GM12878 (cell line): Measurements from ENCODE around the gene CATSPERD. TPM values are rescaled to one million over a fixed set of nuclear protein-coding genes. Genes with fewer than 3 reads are reported as not detected.
A peak's percentile ranks its signal among the peaks of the same experiment; 100 is the strongest.

Source experiments
- ATAC-seq: fragments of 200-7000 bp; cut with Tn5 transposase; 3 replicates; pipeline ENCODE4 v1.9.1; 2020; ENCODE audit warnings: mild to moderate bottlenecking, moderate library complexity
- BruUV-seq: library from RNA; stranded (reverse); fragments of 400-500 nt; replicated peaks from 2 replicates; lab custom pipeline; 2021; lab: Mats Ljungman, UMichigan
- CTCF ChIA-PET: fragments of 300-600 bp; sonication (Branson Sonifier 250); formaldehyde crosslinking; extraction: SDS; loops from one replicate; lab custom pipeline; 2021; ENCODE audit warnings: inconsistent platforms; lab: Yijun Ruan, JAX
- POLR2A ChIA-PET: fragments of 350-600 bp; formaldehyde crosslinking; extraction: SDS; loops from one replicate; lab custom pipeline; 2021; ENCODE audit warnings: inconsistent platforms; lab: Charles Lee
- RAD21 ChIA-PET: fragments of 300-600 bp; sonication (Branson Sonifier 250); formaldehyde crosslinking; loops from one replicate; lab custom pipeline; 2023; ENCODE audit warnings: antibody characterized with exemption; ENCODE audit not compliant: unreplicated experiment; lab: Charles Lee
- SMC1A ChIA-PET: fragments of 300-600 bp; sonication (Branson Sonifier 250); formaldehyde crosslinking; loops from one replicate; lab custom pipeline; 2023; ENCODE audit not compliant: unreplicated experiment, uncharacterized antibody; lab: Charles Lee
- DNase-seq: peaks from one replicate; pipeline ENCODE4 v3.0.0-alpha.2; 2011; ENCODE audit warnings: low read depth, low spot score
- FAIRE-seq: peaks from 3 replicates; lab custom pipeline; 2011; peaks lifted over from hg19 to GRCh38; lab: Jason Lieb, UNC
- H2AFZ ChIP-seq: 2 replicates; pipeline ENCODE4 v1.6.0; 2011; ENCODE audit warnings: low read depth, low read length, control low read depth; ENCODE audit not compliant: control insufficient read depth
- H3K27ac ChIP-seq: 2 replicates; pipeline ENCODE4 v1.5.1; 2011; ENCODE audit warnings: control low read depth; ENCODE audit not compliant: control insufficient read depth, insufficient read depth
- H3K27me3 ChIP-seq, 2 experiments: replicated peaks in 1 of 2; 2 replicates each; pipeline versions ENCODE4 v1.6.0 to v1.6.1; 2011; ENCODE audit warnings: low read length in 1 of 2; ENCODE audit not compliant: control insufficient read depth in 2 of 2, insufficient read depth in 2 of 2
- H3K36me3 ChIP-seq, 2 experiments: 2 replicates each; pipeline ENCODE4 v1.5.1; 2011; ENCODE audit warnings: low read length in 1 of 2; ENCODE audit not compliant: control insufficient read depth in 2 of 2, insufficient read depth in 2 of 2
- H3K4me1 ChIP-seq: 2 replicates; pipeline ENCODE4 v1.6.1; 2011; ENCODE audit warnings: mild to moderate bottlenecking, low read length, moderate library complexity, mixed read lengths; ENCODE audit not compliant: control insufficient read depth, insufficient read depth
- H3K4me2 ChIP-seq: 2 replicates; pipeline ENCODE4 v1.6.0; 2011; ENCODE audit warnings: control low read depth; ENCODE audit not compliant: control insufficient read depth, insufficient read depth
- H3K4me3 ChIP-seq: fragments of 200-600 bp; sonication (generic); 2 replicates; pipeline ENCODE4 v1.5.1; 2016
- H3K79me2 ChIP-seq: 2 replicates; pipeline ENCODE4 v1.6.0; 2011; ENCODE audit warnings: low read length; ENCODE audit not compliant: control insufficient read depth, insufficient read depth
- H3K9ac ChIP-seq: 2 replicates; pipeline ENCODE4 v1.8.0; 2011; ENCODE audit warnings: low read length, control low read depth, mixed read lengths; ENCODE audit not compliant: control insufficient read depth, insufficient read depth
- H3K9me3 ChIP-seq: replicated peaks from 3 replicates; pipeline ENCODE4 v1.5.1; 2011; ENCODE audit warnings: mild to moderate bottlenecking, low read length; ENCODE audit not compliant: control insufficient read depth, insufficient read depth
- H4K20me1 ChIP-seq: 2 replicates; pipeline ENCODE4 v1.6.0; 2011; ENCODE audit not compliant: control insufficient read depth, insufficient read depth
- CHD2 ChIP-seq: IDR thresholded peaks from 2 replicates; pipeline ENCODE4 v1.6.1; 2011; ENCODE audit warnings: low read depth, low read length, improper control_type of control experiment, borderline replicate concordance
- POLR2A ChIP-seq: IDR thresholded peaks from 2 replicates; pipeline ENCODE4 v1.6.1; 2011; ENCODE audit warnings: low read depth, mild to moderate bottlenecking, low read length
- RELA ChIP-seq: fragments of 450-650 bp; IDR thresholded peaks from 2 replicates; pipeline ENCODE4 v1.8.0; 2014; ENCODE audit warnings: borderline replicate concordance; ENCODE audit not compliant: partially characterized antibody
- SIX5 ChIP-seq: IDR thresholded peaks from 2 replicates; pipeline ENCODE4 v1.6.1; 2011; ENCODE audit warnings: mild to moderate bottlenecking, low read depth, low read length, moderate library complexity; ENCODE audit not compliant: severe bottlenecking
- SMC3 ChIP-seq: IDR thresholded peaks from 2 replicates; pipeline ENCODE4 v1.6.1; 2011; ENCODE audit warnings: low read length, improper control_type of control experiment, borderline replicate concordance
- TBL1XR1 ChIP-seq: IDR thresholded peaks from 2 replicates; pipeline ENCODE4 v1.6.1; 2012; ENCODE audit warnings: low read depth, low read length, improper control_type of control experiment
- WRNIP1 ChIP-seq: IDR thresholded peaks from 2 replicates; pipeline ENCODE4 v1.6.1; 2011; ENCODE audit warnings: low read depth, low read length, improper control_type of control experiment, borderline replicate concordance
- ZBED1 ChIP-seq: IDR thresholded peaks from 2 replicates; pipeline ENCODE4 v1.6.1; 2016; ENCODE audit warnings: borderline replicate concordance
- whole genome bisulfite sequencing: methylation state at CpG from one replicate; pipeline ENCODE4 v1.1.6; 2016; ENCODE audit warnings: low lambda C conversion rate; ENCODE audit not compliant: insufficient replicate concordance, insufficient coverage; ENCODE audit errors: missing lambda C conversion rate; 5-methylcytosine and 5-hydroxymethylcytosine counted together
- in situ Hi-C: fragments of 300-500 bp; cut with MboI; formaldehyde crosslinking; loops from 9 replicates; pipeline ENCODE4 v1.14.3; 2018; ENCODE audit warnings: mixed read lengths
- intact Hi-C: fragments of 100-400 bp; cut with micrococcal nuclease; formaldehyde crosslinking; loops from one replicate; pipeline ENCODE4 v1.14.2; 2022; ENCODE audit not compliant: unreplicated experiment
- polyA plus RNA-seq, 11 experiments: library from polyadenylated mRNA; depleted of rRNA in 4 of 11; unstranded in 6 of 11; stranded (reverse) in 5 of 11; fragments of >200 nt; fragmentation: Nextera tagmentation in 4 of 11; fragmentation: Illumina TruSeq in 1 of 11; extraction: Ambion mirVana in 4 of 11; extraction: Trizol in 1 of 11; gene quantifications; 1 replicate in 1 of 11; 2 replicates in 10 of 11; pipeline versions ENCODE4 v1.2.1 to v1.2.3, GENCODE V29; 2011 to 2016; ENCODE audit warnings: inconsistent platforms in 2 of 11, missing spikeins in 2 of 11, low read depth in 1 of 11
- total RNA-seq, 4 experiments: library from RNA; depleted of rRNA in 3 of 4; stranded (reverse); fragments of >200 nt in 3 of 4; fragmentation: Illumina TruSeq in 1 of 4; extraction: Trizol in 1 of 4; gene quantifications; 2 replicates each; pipeline versions ENCODE4 v1.2.1 to v1.2.3, GENCODE V29; 2013 to 2021
- TF ChIP-seq, protein P1 (sequence below): fragments of 450-650 bp; IDR thresholded peaks from 2 replicates; pipeline ENCODE4 v1.6.1; 2018; ENCODE audit warnings: mild to moderate bottlenecking, low read depth, moderate library complexity; ENCODE audit not compliant: partially characterized antibody

The CATSPERD gene
- total and polyA plus RNA-seq, 10 of the 15 experiments (the other 5 are each of a cell fraction or from before 2014, with no cell fraction given) = 0.02 to 0.38 (median 0.11) TPM; not detected in 5

DNA sequence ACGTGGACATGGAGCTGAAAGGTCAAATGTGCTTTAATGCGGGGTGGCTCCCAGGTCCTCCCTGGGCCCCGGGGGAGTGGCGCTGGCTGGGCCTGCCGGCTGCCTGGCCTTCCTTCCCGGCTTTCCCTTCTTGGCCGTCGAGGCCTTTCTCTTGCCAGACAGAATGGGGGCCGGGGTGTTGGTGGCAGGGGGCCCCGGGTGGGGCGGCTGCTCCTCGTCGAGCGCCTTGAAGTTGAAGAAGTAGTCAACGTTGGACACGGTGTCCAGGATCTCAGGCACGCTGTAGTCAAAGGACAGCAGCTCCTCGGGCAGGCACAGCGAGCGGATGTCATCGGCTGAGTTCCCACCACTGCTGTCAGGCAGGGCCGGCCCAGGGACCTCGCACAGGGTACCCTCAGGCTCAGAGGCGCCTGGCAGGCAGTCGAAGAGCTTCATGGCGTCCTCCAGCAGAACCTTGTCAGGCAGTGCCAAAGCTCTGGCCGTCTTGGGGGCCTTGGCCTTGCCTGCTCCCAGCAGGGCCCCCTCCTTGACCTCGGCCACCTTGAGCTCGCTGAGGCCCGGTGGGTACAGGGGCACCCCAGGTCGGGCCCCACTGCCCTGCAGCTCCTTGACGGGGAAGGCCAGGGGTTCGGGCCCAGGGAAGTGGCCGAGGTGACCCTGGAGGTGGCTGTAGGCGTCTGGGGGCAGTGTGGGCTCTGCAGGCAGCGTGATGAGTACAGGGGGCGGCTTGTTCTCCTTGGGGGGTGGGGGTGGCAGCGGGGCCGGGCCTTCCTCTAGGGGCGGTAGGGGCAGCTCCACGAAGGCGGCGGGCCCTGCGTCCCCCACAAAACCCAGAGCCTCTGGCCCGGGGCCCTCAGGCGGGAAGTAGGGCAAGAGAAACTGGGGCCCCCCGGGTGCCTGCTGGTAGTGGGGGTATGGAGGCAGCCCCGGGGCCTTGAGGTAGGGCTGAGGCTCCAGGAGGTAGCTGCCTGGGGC lies 62.8 kb downstream of the CATSPERD start:
- TF ChIP-seq ZBED1 (no peak), CHD2 (no peak), POLR2A (peak; percentile 52), SIX5 (no peak), RELA (no peak)
- peaks cover 0 to 22% of the 10 kb centered on the region in 2 experiments; a peak in 3 of 4 replicates for H3K36me3 ChIP-seq
- no peak overlapping the region for H3K4me3 ChIP-seq
- ATAC-seq = no peak; the same call in 2 of the 3 replicates
- ChIA-PET SMC1A (no interaction called here), RAD21 (no interaction called here), POLR2A (no interaction called here), CTCF (no interaction called here)
- H3K27me3 ChIP-seq = no peaks in the 10 kb centered on the region
- DNase-seq = no peak
- H3K79me2 ChIP-seq = no peaks in the 10 kb centered on the region
- no peak overlapping the region for H3K4me2 ChIP-seq
- no peaks in the 10 kb centered on the region for H4K20me1 ChIP-seq
- H2AFZ ChIP-seq = no peak overlapping the region
- H3K9ac ChIP-seq = no peak overlapping the region
- 92% methylated on average over 26 of the region's 48 CpGs for WGBS
- H3K9me3 ChIP-seq = no peaks in the 10 kb centered on the region
- intact Hi-C loops = no loop called here
- no peaks in the 10 kb centered on the region for H3K4me1 ChIP-seq
- no TSS peak for BruUV-seq
- no peak overlapping the region for H3K27ac ChIP-seq
- FAIRE-seq = no peak
- in situ Hi-C loops = no loop called here

DNA sequence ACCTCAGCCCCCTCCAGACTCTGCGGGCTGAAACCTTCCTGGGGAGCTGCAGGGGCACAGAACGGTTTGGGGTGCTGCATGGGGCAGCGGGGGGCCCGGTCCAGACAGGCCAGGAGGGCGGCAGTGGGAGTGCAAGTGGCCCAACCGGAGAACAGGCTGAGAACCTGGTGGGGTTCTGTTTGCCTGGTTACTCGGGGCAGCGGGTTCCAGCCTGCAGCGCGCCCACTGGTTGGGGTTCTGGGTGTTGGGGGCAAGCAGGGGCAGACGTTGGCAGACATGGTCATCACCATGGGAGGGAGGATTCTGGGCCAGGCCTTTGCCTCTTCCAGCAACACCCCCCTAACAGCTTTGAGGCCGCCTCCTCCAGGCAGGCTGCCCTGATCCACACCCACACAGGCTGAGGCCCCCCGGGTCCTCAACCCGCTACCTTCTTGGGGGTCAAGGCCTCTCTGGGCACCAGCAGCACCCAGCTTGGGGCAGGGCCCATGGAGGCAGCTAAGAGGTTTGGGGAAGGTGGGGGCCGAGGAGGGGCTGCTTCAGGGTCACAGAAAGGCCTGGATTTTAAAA lies 64.2 kb downstream of the CATSPERD start, which contains the start of gene PRR22:
Gene PRR22, minus strand, starts transcription at position 166 of the 567 bp plus-strand sequence. Its CDS starts 86 bp downstream, at position 80.
- intact Hi-C loops = no loop called here
- DNase-seq (no peak), ATAC-seq (no peak), FAIRE-seq (no peak)
- ChIA-PET POLR2A (no interaction called here), CTCF (no interaction called here), SMC1A (no interaction called here), RAD21 (no interaction called here)
- WGBS = 91% methylated on average over 15 of the region's 15 CpGs
- no peak within 1 kb of the TSS for H3K27ac ChIP-seq
- BruUV-seq = no TSS peak
- H3K27me3 ChIP-seq = no peaks in the 10 kb centered on the region
- no peaks in the 10 kb centered on the region for H3K4me1 ChIP-seq
- H4K20me1 ChIP-seq = no peaks in the 10 kb centered on the region
- H3K4me3 ChIP-seq = no peak within 1 kb of the TSS
- in situ Hi-C loops = no loop called here
- H3K4me2 ChIP-seq = no peak within 1 kb of the TSS
- H3K9ac ChIP-seq = no peak within 1 kb of the TSS
- no peaks in the 10 kb centered on the region for H3K9me3 ChIP-seq
- TF ChIP-seq WRNIP1 (no peak), TBL1XR1 (no peak), SMC3 (no peak)
- TF ChIP-seq, protein P1, sequence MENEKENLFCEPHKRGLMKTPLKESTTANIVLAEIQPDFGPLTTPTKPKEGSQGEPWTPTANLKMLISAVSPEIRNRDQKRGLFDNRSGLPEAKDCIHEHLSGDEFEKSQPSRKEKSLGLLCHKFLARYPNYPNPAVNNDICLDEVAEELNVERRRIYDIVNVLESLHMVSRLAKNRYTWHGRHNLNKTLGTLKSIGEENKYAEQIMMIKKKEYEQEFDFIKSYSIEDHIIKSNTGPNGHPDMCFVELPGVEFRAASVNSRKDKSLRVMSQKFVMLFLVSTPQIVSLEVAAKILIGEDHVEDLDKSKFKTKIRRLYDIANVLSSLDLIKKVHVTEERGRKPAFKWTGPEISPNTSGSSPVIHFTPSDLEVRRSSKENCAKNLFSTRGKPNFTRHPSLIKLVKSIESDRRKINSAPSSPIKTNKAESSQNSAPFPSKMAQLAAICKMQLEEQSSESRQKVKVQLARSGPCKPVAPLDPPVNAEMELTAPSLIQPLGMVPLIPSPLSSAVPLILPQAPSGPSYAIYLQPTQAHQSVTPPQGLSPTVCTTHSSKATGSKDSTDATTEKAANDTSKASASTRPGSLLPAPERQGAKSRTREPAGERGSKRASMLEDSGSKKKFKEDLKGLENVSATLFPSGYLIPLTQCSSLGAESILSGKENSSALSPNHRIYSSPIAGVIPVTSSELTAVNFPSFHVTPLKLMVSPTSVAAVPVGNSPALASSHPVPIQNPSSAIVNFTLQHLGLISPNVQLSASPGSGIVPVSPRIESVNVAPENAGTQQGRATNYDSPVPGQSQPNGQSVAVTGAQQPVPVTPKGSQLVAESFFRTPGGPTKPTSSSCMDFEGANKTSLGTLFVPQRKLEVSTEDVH = no peak
- H3K79me2 ChIP-seq = no peaks in the 10 kb centered on the region; the same call in 1 of the 2 replicates
- no peak within 1 kb of the TSS for H2AFZ ChIP-seq
- H3K36me3 ChIP-seq = peaks cover 0 to 30% of the 10 kb centered on the region in 2 experiments; a peak in 3 of 4 replicates
